G401.6 (cell line): ENCODE measurements around the gene CFAP251.
"Not testable (repeated sequence)": the region's sequence is repeated elsewhere in the genome, so short reads cannot be mapped to it uniquely, and the experiment has no call there.

Experiments
- FAIRE-seq: peaks from 2 replicates; lab custom pipeline; 2012; peaks lifted over from hg19 to GRCh38; lab: Jason Lieb, UNC

The CFAP251 gene

GRCh38 chr12:121905746-121906145 is 12.6 kb upstream of the CFAP251 start:
- no peak for FAIRE-seq

GRCh38 chr12:121908702-121909101 is 9.7 kb upstream of the CFAP251 start:
- FAIRE-seq = no peak

GRCh38 chr12:121911824-121912585 is 6.4 kb upstream of the CFAP251 start:
- FAIRE-seq = no peak

- no peak for FAIRE-seq
These were observed 2.5 kb upstream of the CFAP251 start for GRCh38 chr12:121915841-121916321.

- FAIRE-seq = peak; percentile 36
These were observed 1.7 kb upstream of the CFAP251 start for GRCh38 chr12:121916719-121917118.

- no peak for FAIRE-seq
These were observed 267 bp downstream of the CFAP251 start for GRCh38 chr12:121918679-121919038.

- no peak for FAIRE-seq
These were observed 2.7 kb downstream of the CFAP251 start for GRCh38 chr12:121921066-121921465.

- FAIRE-seq = no peak
These were observed 6.9 kb downstream of the CFAP251 start for GRCh38 chr12:121925358-121925695.

GRCh38 chr12:121926874-121927706 is 8.7 kb downstream of the CFAP251 start:
- no peak for FAIRE-seq

GRCh38 chr12:121927813-121928212 is 9.4 kb downstream of the CFAP251 start:
- FAIRE-seq = no peak

- FAIRE-seq = not testable (repeated sequence)
These were observed 11.2 kb downstream of the CFAP251 start for GRCh38 chr12:121929545-121929944.

- no peak for FAIRE-seq
These were observed 12.5 kb downstream of the CFAP251 start for GRCh38 chr12:121930862-121931261.

GRCh38 chr12:121932176-121932536 is 13.8 kb downstream of the CFAP251 start:
- no peak for FAIRE-seq

GRCh38 chr12:121932914-121933521 is 14.6 kb downstream of the CFAP251 start:
- FAIRE-seq = no peak

- no peak for FAIRE-seq
These were observed 15.3 kb downstream of the CFAP251 start for GRCh38 chr12:121933522-121934308.

GRCh38 chr12:121934309-121934664 is 15.9 kb downstream of the CFAP251 start:
- FAIRE-seq = no peak

GRCh38 chr12:121937654-121938053 is 19.3 kb downstream of the CFAP251 start:
- no peak for FAIRE-seq

GRCh38 chr12:121939186-121939585 is 20.8 kb downstream of the CFAP251 start:
- FAIRE-seq = no peak

GRCh38 chr12:121939992-121940766 is 21.8 kb downstream of the CFAP251 start:
- FAIRE-seq = peak; percentile 41

- FAIRE-seq = no peak
These were observed 23.8 kb downstream of the CFAP251 start for GRCh38 chr12:121942145-121942718.

GRCh38 chr12:121943926-121944325 is 25.5 kb downstream of the CFAP251 start:
- no peak for FAIRE-seq
